ENCODE data around the gene B3GLCT.

GRCh38 chr13:31334547-31334946 lies 134.8 kb downstream of the B3GLCT start:
- TF ChIP-seq CTCF (IDR thresholded peaks at IDR 0.05; ENCODE audit: low read depth, low read length, missing input control) = no peak
- TF ChIP-seq REST (IDR thresholded peaks at IDR 0.05) = no peak
- TF ChIP-seq, protein P1, sequence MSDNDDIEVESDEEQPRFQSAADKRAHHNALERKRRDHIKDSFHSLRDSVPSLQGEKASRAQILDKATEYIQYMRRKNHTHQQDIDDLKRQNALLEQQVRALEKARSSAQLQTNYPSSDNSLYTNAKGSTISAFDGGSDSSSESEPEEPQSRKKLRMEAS (IDR thresholded peaks at IDR 0.05) = no peak
- no peak for TF ChIP-seq SP1 (IDR thresholded peaks at IDR 0.05)
- no peak for TF ChIP-seq TAF1 (conservative IDR thresholded peaks at IDR 0.05)
- TF ChIP-seq, protein P2, sequence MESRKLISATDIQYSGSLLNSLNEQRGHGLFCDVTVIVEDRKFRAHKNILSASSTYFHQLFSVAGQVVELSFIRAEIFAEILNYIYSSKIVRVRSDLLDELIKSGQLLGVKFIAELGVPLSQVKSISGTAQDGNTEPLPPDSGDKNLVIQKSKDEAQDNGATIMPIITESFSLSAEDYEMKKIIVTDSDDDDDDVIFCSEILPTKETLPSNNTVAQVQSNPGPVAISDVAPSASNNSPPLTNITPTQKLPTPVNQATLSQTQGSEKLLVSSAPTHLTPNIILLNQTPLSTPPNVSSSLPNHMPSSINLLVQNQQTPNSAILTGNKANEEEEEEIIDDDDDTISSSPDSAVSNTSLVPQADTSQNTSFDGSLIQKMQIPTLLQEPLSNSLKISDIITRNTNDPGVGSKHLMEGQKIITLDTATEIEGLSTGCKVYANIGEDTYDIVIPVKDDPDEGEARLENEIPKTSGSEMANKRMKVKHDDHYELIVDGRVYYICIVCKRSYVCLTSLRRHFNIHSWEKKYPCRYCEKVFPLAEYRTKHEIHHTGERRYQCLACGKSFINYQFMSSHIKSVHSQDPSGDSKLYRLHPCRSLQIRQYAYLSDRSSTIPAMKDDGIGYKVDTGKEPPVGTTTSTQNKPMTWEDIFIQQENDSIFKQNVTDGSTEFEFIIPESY (IDR thresholded peaks at IDR 0.05) = no peak
- TF ChIP-seq RAD21 (IDR thresholded peaks at IDR 0.05) = no peak
- TF ChIP-seq YY1 (IDR thresholded peaks at IDR 0.05) = no peak
- no peak for TF ChIP-seq FOXA1 (IDR thresholded peaks at IDR 0.05)
- TF ChIP-seq NR2F2 (IDR thresholded peaks at IDR 0.05) = no peak
- no peak for TF ChIP-seq GABPA (IDR thresholded peaks at IDR 0.05 in 1 of 2, conservative IDR thresholded peaks at IDR 0.05 in 1 of 2)

Data from liver (tissue), 3 donors.